H9 (cell line): ENCODE data around the gene GPD1L. TPM values are rescaled to one million over a fixed set of nuclear protein-coding genes. Genes with fewer than 3 reads are reported as not detected.

ENCODE experiments used
- DNase-seq: peaks from one replicate; pipeline ENCODE4 v3.0.0-alpha.2; 2017
- H2AFZ ChIP-seq: one replicate; pipeline ENCODE4 v1.6.1; 2013; ENCODE audit warnings: mild to moderate bottlenecking, low read length, control low read depth, moderate library complexity
- H2AK5ac ChIP-seq: 2 replicates; pipeline ENCODE4 v1.6.1; 2013; ENCODE audit warnings: low read length, control low read depth, mixed read lengths; ENCODE audit not compliant: insufficient read length
- H2BK120ac ChIP-seq: one replicate; pipeline ENCODE4 v1.6.1; 2013; ENCODE audit warnings: low read depth, mild to moderate bottlenecking, low read length, control low read depth, inconsistent platforms; ENCODE audit not compliant: poor library complexity, severe bottlenecking
- H2BK12ac ChIP-seq: 2 replicates; pipeline ENCODE4 v1.6.1; 2013; ENCODE audit warnings: low read length, control low read depth, mixed read lengths, low read depth; ENCODE audit not compliant: insufficient read length
- H2BK15ac ChIP-seq: 2 replicates; pipeline ENCODE4 v1.6.1; 2013; ENCODE audit warnings: low read depth, low read length, control low read depth
- H2BK20ac ChIP-seq: one replicate; pipeline ENCODE4 v1.6.1; 2013; ENCODE audit warnings: low read depth, mild to moderate bottlenecking, low read length, control low read depth, inconsistent platforms; ENCODE audit not compliant: poor library complexity, severe bottlenecking
- H2BK5ac ChIP-seq: 2 replicates; pipeline ENCODE4 v1.6.1; 2013; ENCODE audit warnings: low read length, control low read depth, mixed read lengths; ENCODE audit not compliant: insufficient read length
- H3K14ac ChIP-seq: 2 replicates; pipeline ENCODE4 v1.6.1; 2013; ENCODE audit warnings: low read length, control low read depth; ENCODE audit not compliant: insufficient read depth
- H3K18ac ChIP-seq: 2 replicates; pipeline ENCODE4 v1.6.1; 2013; ENCODE audit warnings: low read depth, mild to moderate bottlenecking, mixed read lengths, low read length, control low read depth; ENCODE audit not compliant: insufficient read length
- H3K23ac ChIP-seq: 2 replicates; pipeline ENCODE4 v1.6.1; 2013; ENCODE audit warnings: low read length, control low read depth, mixed read lengths, low read depth; ENCODE audit not compliant: insufficient read length
- H3K23me2 ChIP-seq: 2 replicates; pipeline ENCODE4 v1.6.1; 2013; ENCODE audit warnings: low read depth, mild to moderate bottlenecking, mixed read lengths, low read length, control low read depth; ENCODE audit not compliant: insufficient read length, poor library complexity, severe bottlenecking
- H3K27ac ChIP-seq: 2 replicates; pipeline ENCODE4 v1.5.1; 2013; ENCODE audit warnings: low read length, control low read depth, mixed read lengths, low read depth; ENCODE audit not compliant: insufficient read length
- H3K27me3 ChIP-seq: 2 replicates; pipeline ENCODE4 v1.6.1; 2013; ENCODE audit warnings: low read length, control low read depth, inconsistent platforms; ENCODE audit not compliant: insufficient read depth
- H3K4ac ChIP-seq: 2 replicates; pipeline ENCODE4 v1.6.1; 2013; ENCODE audit warnings: low read depth, mild to moderate bottlenecking, control low read depth, inconsistent platforms, low read length, moderate library complexity
- H3K4me1 ChIP-seq: 2 replicates; pipeline ENCODE4 v1.6.1; 2013; ENCODE audit warnings: low read length, control low read depth, inconsistent platforms; ENCODE audit not compliant: insufficient read depth
- H3K4me2 ChIP-seq: 2 replicates; pipeline ENCODE4 v1.6.1; 2013; ENCODE audit warnings: low read length, control low read depth, mixed read lengths; ENCODE audit not compliant: insufficient read length, insufficient read depth
- H3K56ac ChIP-seq: 2 replicates; pipeline ENCODE4 v1.6.1; 2013; ENCODE audit warnings: low read depth, mild to moderate bottlenecking, mixed read lengths, low read length, control low read depth; ENCODE audit not compliant: insufficient read length
- H3K79me1 ChIP-seq: 2 replicates; pipeline ENCODE4 v1.6.1; 2013; ENCODE audit warnings: low read depth, mild to moderate bottlenecking, moderate library complexity, low read length, control low read depth, inconsistent platforms; ENCODE audit not compliant: insufficient read depth, poor library complexity, severe bottlenecking
- H3K79me2 ChIP-seq: 2 replicates; pipeline ENCODE4 v1.6.1; 2013; ENCODE audit warnings: low read length, control low read depth, inconsistent platforms; ENCODE audit not compliant: insufficient read depth
- H3K9ac ChIP-seq: 2 replicates; pipeline ENCODE4 v1.6.1; 2013; ENCODE audit warnings: low read length, control low read depth, mixed read lengths; ENCODE audit not compliant: insufficient read length; ENCODE audit errors: extremely low read depth
- H3K9me3 ChIP-seq: one replicate; pipeline ENCODE4 v1.6.1; 2013; ENCODE audit warnings: low read depth, low read length, inconsistent platforms; ENCODE audit not compliant: control insufficient read depth
- H3T11ph ChIP-seq: one replicate; pipeline ENCODE4 v1.6.1; 2013; ENCODE audit warnings: mild to moderate bottlenecking, low read length, control low read depth, inconsistent platforms
- H4K20me1 ChIP-seq: one replicate; pipeline ENCODE4 v1.6.1; 2013; ENCODE audit not compliant: control insufficient read depth, insufficient read length, insufficient read depth
- H4K5ac ChIP-seq: 2 replicates; pipeline ENCODE4 v1.6.1; 2013; ENCODE audit warnings: low read depth, mild to moderate bottlenecking, mixed read lengths, low read length, control low read depth; ENCODE audit not compliant: insufficient read length
- H4K8ac ChIP-seq: replicated peaks from 2 replicates; pipeline ENCODE4 v1.6.1; 2013; ENCODE audit warnings: low read length, control low read depth, mixed read lengths, low read depth; ENCODE audit not compliant: insufficient read length
- H4K91ac ChIP-seq: 2 replicates; pipeline ENCODE4 v1.6.1; 2013; ENCODE audit warnings: low read depth, mild to moderate bottlenecking, moderate library complexity, mixed read lengths, low read length, control low read depth; ENCODE audit not compliant: insufficient read length
- H3K27ac Mint-ChIP-seq, 3 experiments: 2 replicates in 2 of 3; 3 replicates in 1 of 3; pipeline ENCODE4 v1.8.0; 2020 to 2021; ENCODE audit warnings: mixed read lengths in 3 of 3, mild to moderate bottlenecking in 1 of 3, moderate library complexity in 1 of 3
- H3K27me3 Mint-ChIP-seq: 2 replicates; pipeline ENCODE4 v1.8.0; 2021; ENCODE audit warnings: low read depth, mild to moderate bottlenecking, moderate library complexity, mixed read lengths
- H3K36me3 Mint-ChIP-seq, 3 experiments: 2 replicates in 2 of 3; 3 replicates in 1 of 3; pipeline ENCODE4 v1.8.0; 2020 to 2021; ENCODE audit warnings: low read depth in 3 of 3, mixed read lengths in 3 of 3; ENCODE audit not compliant: insufficient read depth in 1 of 3
- H3K4me1 Mint-ChIP-seq, 2 experiments: 2 replicates each; pipeline ENCODE4 v1.8.0; 2020; ENCODE audit warnings: mixed read lengths in 2 of 2
- H3K4me3 Mint-ChIP-seq, 2 experiments: 2 replicates in 1 of 2; 3 replicates in 1 of 2; pipeline ENCODE4 v1.8.0; 2020 to 2021; ENCODE audit warnings: mild to moderate bottlenecking in 2 of 2, mixed read lengths in 2 of 2, moderate library complexity in 1 of 2
- H3K9me3 Mint-ChIP-seq, 2 experiments: 2 replicates in 1 of 2; 3 replicates in 1 of 2; pipeline ENCODE4 v1.8.0; 2020; ENCODE audit warnings: mild to moderate bottlenecking in 2 of 2, mixed read lengths in 2 of 2, moderate library complexity in 1 of 2
- WGBS: extraction: QIAGEN DNeasy Blood & Tissue Kit; methylation state at CpG from one replicate; pipeline ENCODE4 v1.1.7; 2013; ENCODE audit warnings: missing lambda C conversion rate, low lambda C conversion rate, mixed read lengths; ENCODE audit not compliant: insufficient read length; ENCODE audit errors: extremely low coverage; 5-methylcytosine and 5-hydroxymethylcytosine counted together
- total RNA-seq: library from RNA; stranded (reverse); gene quantifications from 2 replicates; pipeline ENCODE4 v1.2.1, GENCODE V29; 2021
- TF ChIP-seq, protein P1 (sequence below): fragments of 200-600 bp; sonication (generic); conservative IDR thresholded peaks from 3 replicates; pipeline ENCODE4 v1.8.0; 2021; ENCODE audit warnings: antibody characterized with exemption, mild to moderate bottlenecking

GPD1L gene
- total RNA-seq, 1 experiment from 2014 or later: 3.7 TPM

DNA sequence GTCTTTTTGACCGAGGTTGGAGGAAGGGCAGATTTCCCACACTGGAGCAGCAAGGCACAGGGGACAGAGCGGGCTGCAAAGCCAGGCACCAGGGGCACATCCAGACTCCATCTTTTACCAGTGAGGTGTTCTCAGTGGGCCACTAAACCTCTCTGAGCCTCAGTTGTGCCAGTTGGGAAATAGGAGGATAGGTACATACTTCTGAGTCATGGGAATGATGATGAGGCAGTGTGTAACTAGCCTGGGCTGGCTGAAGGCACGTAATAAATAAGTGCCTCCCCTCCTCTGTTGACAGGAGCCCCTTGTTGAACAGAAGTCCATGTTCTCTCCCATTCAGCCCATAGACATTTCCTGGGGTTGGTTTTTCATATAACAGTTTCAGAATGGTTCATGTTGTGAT is 48.7 kb downstream of the GPD1L start:
- no peak overlapping the region for H3K56ac ChIP-seq
- H3K27me3 ChIP-seq: no peaks in the 10 kb centered on the region
- H3K9me3 ChIP-seq: no peaks in the 10 kb centered on the region
- no CpG with 5 or more reads among the region's 3 CpGs for WGBS
- H4K20me1 ChIP-seq: no peaks in the 10 kb centered on the region
- no peak overlapping the region for H2BK5ac ChIP-seq
- no peak overlapping the region for H4K91ac ChIP-seq
- no peak overlapping the region for H3K9ac ChIP-seq
- H3K23ac ChIP-seq: no peak overlapping the region
- H4K5ac ChIP-seq: no peak overlapping the region
- H4K8ac ChIP-seq: no peak overlapping the region
- no peak overlapping the region for H2BK120ac ChIP-seq
- H3K27me3 Mint-ChIP-seq: no peaks in the 10 kb centered on the region
- H3K14ac ChIP-seq: no peak overlapping the region
- DNase-seq: no peak
- H3K4me3 Mint-ChIP-seq: no peak overlapping the region
- H3K4me1 ChIP-seq: no peaks in the 10 kb centered on the region
- no peaks in the 10 kb centered on the region for H3K23me2 ChIP-seq
- no peaks in the 10 kb centered on the region for H3K79me1 ChIP-seq
- H3K4me2 ChIP-seq: no peak overlapping the region
- H3K27ac Mint-ChIP-seq: no peak overlapping the region
- no peak overlapping the region for H2BK12ac ChIP-seq
- no peak overlapping the region for H3K27ac ChIP-seq
- peaks cover 0 to 4% (median 0%) of the 10 kb centered on the region in 3 experiments; a peak in 2 of 7 replicates for H3K36me3 Mint-ChIP-seq
- H2BK20ac ChIP-seq: no peak overlapping the region
- TF ChIP-seq, protein P1, sequence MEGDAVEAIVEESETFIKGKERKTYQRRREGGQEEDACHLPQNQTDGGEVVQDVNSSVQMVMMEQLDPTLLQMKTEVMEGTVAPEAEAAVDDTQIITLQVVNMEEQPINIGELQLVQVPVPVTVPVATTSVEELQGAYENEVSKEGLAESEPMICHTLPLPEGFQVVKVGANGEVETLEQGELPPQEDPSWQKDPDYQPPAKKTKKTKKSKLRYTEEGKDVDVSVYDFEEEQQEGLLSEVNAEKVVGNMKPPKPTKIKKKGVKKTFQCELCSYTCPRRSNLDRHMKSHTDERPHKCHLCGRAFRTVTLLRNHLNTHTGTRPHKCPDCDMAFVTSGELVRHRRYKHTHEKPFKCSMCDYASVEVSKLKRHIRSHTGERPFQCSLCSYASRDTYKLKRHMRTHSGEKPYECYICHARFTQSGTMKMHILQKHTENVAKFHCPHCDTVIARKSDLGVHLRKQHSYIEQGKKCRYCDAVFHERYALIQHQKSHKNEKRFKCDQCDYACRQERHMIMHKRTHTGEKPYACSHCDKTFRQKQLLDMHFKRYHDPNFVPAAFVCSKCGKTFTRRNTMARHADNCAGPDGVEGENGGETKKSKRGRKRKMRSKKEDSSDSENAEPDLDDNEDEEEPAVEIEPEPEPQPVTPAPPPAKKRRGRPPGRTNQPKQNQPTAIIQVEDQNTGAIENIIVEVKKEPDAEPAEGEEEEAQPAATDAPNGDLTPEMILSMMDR: no peak
- H2AK5ac ChIP-seq: no peak overlapping the region
- no peaks in the 10 kb centered on the region for H3K9me3 Mint-ChIP-seq
- no peaks in the 10 kb centered on the region for H3K79me2 ChIP-seq
- no peak overlapping the region for H2AFZ ChIP-seq
- H3K4me1 Mint-ChIP-seq: peaks cover 4 to 9% of the 10 kb centered on the region in 2 experiments
- no peak overlapping the region for H3K4ac ChIP-seq
- H3T11ph ChIP-seq: no peak overlapping the region
- H3K18ac ChIP-seq: no peak overlapping the region
- H2BK15ac ChIP-seq: no peak overlapping the region
